MM.1S (cell line): ENCODE data around the gene MOSMO.

Experiments
- DNase-seq: peaks from one replicate; pipeline ENCODE4 v3.0.0-alpha.2; 2015
- H2AFZ ChIP-seq: fragments of 300-600 bp; sonication (generic); 2 replicates; pipeline ENCODE4 v1.6.0; 2016; ENCODE audit warnings: antibody characterized with exemption, low read length
- H3F3A ChIP-seq: fragments of 300-600 bp; sonication (generic); 2 replicates; pipeline ENCODE4 v1.6.1; 2016; ENCODE audit warnings: mild to moderate bottlenecking, antibody characterized with exemption, low read length, moderate library complexity, mixed read lengths; ENCODE audit not compliant: insufficient read depth
- H3K27ac ChIP-seq: fragments of 300-600 bp; sonication (generic); 2 replicates; pipeline ENCODE4 v1.5.1; 2016; ENCODE audit warnings: mild to moderate bottlenecking, low read length
- H3K27me3 ChIP-seq: fragments of 300-600 bp; sonication (generic); replicated peaks from 2 replicates; pipeline ENCODE4 v1.6.0; 2016; ENCODE audit warnings: low read length; ENCODE audit not compliant: insufficient read depth
- H3K36me3 ChIP-seq: fragments of 300-600 bp; sonication (generic); replicated peaks from 2 replicates; pipeline ENCODE4 v1.6.1; 2016; ENCODE audit warnings: mild to moderate bottlenecking, low read length, mixed read lengths; ENCODE audit not compliant: insufficient read depth
- H3K4me1 ChIP-seq: fragments of 300-600 bp; sonication (generic); 2 replicates; pipeline ENCODE4 v1.6.1; 2016; ENCODE audit warnings: low read length, mixed read lengths
- H3K4me2 ChIP-seq: fragments of 300-600 bp; sonication (generic); 2 replicates; pipeline ENCODE4 v1.6.0; 2016; ENCODE audit warnings: low read depth, low read length
- H3K4me3 ChIP-seq: fragments of 300-600 bp; sonication (generic); 2 replicates; pipeline ENCODE4 v1.5.1; 2016; ENCODE audit warnings: low read length, mixed read lengths
- H3K79me2 ChIP-seq: fragments of 300-600 bp; sonication (generic); 2 replicates; pipeline ENCODE4 v1.6.1; 2016; ENCODE audit warnings: mixed run types, low read length, mixed read lengths
- H3K9ac ChIP-seq: fragments of 300-600 bp; sonication (generic); 2 replicates; pipeline ENCODE4 v1.6.1; 2016; ENCODE audit warnings: low read length, mixed read lengths
- H3K9me2 ChIP-seq: fragments of 300-600 bp; sonication (generic); replicated peaks from 2 replicates; pipeline ENCODE4 v1.6.1; 2016; ENCODE audit warnings: mild to moderate bottlenecking, low read length, mixed read lengths; ENCODE audit not compliant: insufficient read depth
- H3K9me3 ChIP-seq: fragments of 300-600 bp; sonication (generic); replicated peaks from 2 replicates; pipeline ENCODE4 v1.6.1; 2016; ENCODE audit warnings: mild to moderate bottlenecking, low read length, mixed read lengths; ENCODE audit not compliant: insufficient read depth
- H4K20me1 ChIP-seq: fragments of 300-600 bp; sonication (generic); 2 replicates; pipeline ENCODE4 v1.6.1; 2016; ENCODE audit warnings: mild to moderate bottlenecking, low read length, moderate library complexity, mixed read lengths; ENCODE audit not compliant: insufficient read depth
- CTCF ChIP-seq: fragments of 300-600 bp; sonication (generic); IDR thresholded peaks from 2 replicates; pipeline ENCODE4 v1.5.1; 2016; ENCODE audit warnings: antibody characterized with exemption, low read length, mixed read lengths
- EZH2 ChIP-seq: fragments of 300-600 bp; sonication (generic); optimal IDR thresholded peaks from 2 replicates; pipeline ENCODE3; 2017; ENCODE audit warnings: low read depth, mild to moderate bottlenecking, antibody characterized with exemption, low read length, mixed read lengths
- EZH2phosphoT487 ChIP-seq: fragments of 300-600 bp; sonication (generic); IDR thresholded peaks from 2 replicates; pipeline ENCODE4 v1.6.1; 2018; ENCODE audit warnings: antibody characterized with exemption, low read length

The MOSMO gene

GRCh38 chr16:22050963-22051362 is 43.1 kb downstream of the MOSMO start:
- no peaks in the 10 kb centered on the region for H3K9me2 ChIP-seq
- no peaks in the 10 kb centered on the region for H3K36me3 ChIP-seq
- H3K9me3 ChIP-seq = no peaks in the 10 kb centered on the region
- TF ChIP-seq EZH2phosphoT487 = no peak
- no peak for TF ChIP-seq EZH2
- no peak for TF ChIP-seq CTCF
- H4K20me1 ChIP-seq = no peaks in the 10 kb centered on the region
- H3K27ac ChIP-seq = no peak overlapping the region
- H3K4me3 ChIP-seq = no peak overlapping the region
- 0 out of 2 replicates have a peak, but pooled peaks cover 2% of the 10 kb centered on the region for H3K4me1 ChIP-seq
- no peaks in the 10 kb centered on the region for H3K27me3 ChIP-seq
- no peaks in the 10 kb centered on the region for H3K79me2 ChIP-seq
- H2AFZ ChIP-seq = no peak overlapping the region
- no peaks in the 10 kb centered on the region for H3F3A ChIP-seq
- no peak overlapping the region for H3K9ac ChIP-seq
- no peak for DNase-seq
- H3K4me2 ChIP-seq = no peak overlapping the region

GRCh38 chr16:22052980-22053379 is 45.1 kb downstream of the MOSMO start:
- Histone ChIP-seq H3K27ac (no peak overlapping the region), H3K36me3 (no peaks in the 10 kb centered on the region), H3K9ac (no peak overlapping the region), H3F3A (no peaks in the 10 kb centered on the region), H3K4me2 (no peak overlapping the region), H2AFZ (no peak overlapping the region), H3K4me3 (no peak overlapping the region), H3K27me3 (no peaks in the 10 kb centered on the region), H3K9me2 (no peaks in the 10 kb centered on the region), H4K20me1 (no peaks in the 10 kb centered on the region), H3K4me1 (0 out of 2 replicates have a peak, but pooled peaks cover 2% of the 10 kb centered on the region), H3K9me3 (no peaks in the 10 kb centered on the region), H3K79me2 (no peaks in the 10 kb centered on the region)
- no peak for DNase-seq
- TF ChIP-seq CTCF (no peak), EZH2phosphoT487 (no peak)

GRCh38 chr16:22053921-22054341 is 46.0 kb downstream of the MOSMO start:
- Histone ChIP-seq H3K9me2 (no peaks in the 10 kb centered on the region), H3F3A (no peaks in the 10 kb centered on the region), H3K27me3 (no peaks in the 10 kb centered on the region), H3K9ac (no peak overlapping the region), H2AFZ (no peak overlapping the region), H3K4me2 (no peak overlapping the region), H3K79me2 (no peaks in the 10 kb centered on the region), H3K36me3 (no peaks in the 10 kb centered on the region), H3K27ac (no peak overlapping the region), H3K4me1 (0 out of 2 replicates have a peak, but pooled peaks cover 2% of the 10 kb centered on the region), H3K9me3 (no peaks in the 10 kb centered on the region), H3K4me3 (no peak overlapping the region), H4K20me1 (no peaks in the 10 kb centered on the region)
- TF ChIP-seq CTCF (no peak), EZH2 (no peak), EZH2phosphoT487 (no peak)
- peak; percentile 12 for DNase-seq
